K562 (cell line): ENCODE measurements around the gene KCTD7. TPM values are rescaled to one million over a fixed set of nuclear protein-coding genes. Genes with fewer than 3 reads are reported as not detected.
A peak's percentile ranks its signal among the peaks of the same experiment; 100 is the strongest.

Source experiments
- ATAC-seq: fragments of 200-7000 bp; cut with Tn5 transposase; 3 replicates; pipeline ENCODE4 v1.9.1; 2020; ENCODE audit warnings: moderate library complexity
- BruUV-seq: library from RNA; stranded (reverse); fragments of 400-500 nt; replicated peaks from 2 replicates; lab custom pipeline; 2021; lab: Mats Ljungman, UMichigan
- CTCF ChIA-PET: fragments of 300-600 bp; formaldehyde crosslinking; extraction: SDS; loops from one replicate; lab custom pipeline; 2021; ENCODE audit warnings: low intra/inter-chr PET ratio; lab: Yijun Ruan, JAX
- POLR2A ChIA-PET: fragments of 300-600, 350-650 bp; sonication (Branson Sonifier 250); formaldehyde crosslinking; extraction: SDS; loops from one replicate; lab custom pipeline; 2021; ENCODE audit warnings: antibody characterized with exemption, inconsistent platforms; lab: Yijun Ruan, JAX
- DNase-seq, 4 experiments: peaks; one replicate each; pipeline versions ENCODE4 v3.0.0 to v3.0.0-alpha.2; 2011 to 2018; ENCODE audit warnings: low spot score in 3 of 4, mixed read lengths in 3 of 4; ENCODE audit errors: extremely low read depth in 1 of 4
- FAIRE-seq: peaks from 2 replicates; lab custom pipeline; 2011; peaks lifted over from hg19 to GRCh38; lab: Jason Lieb, UNC
- H2AFZ ChIP-seq: 2 replicates; pipeline ENCODE4 v1.6.0; 2011; ENCODE audit warnings: low read depth, low read length, control low read depth, inconsistent platforms
- H3K27ac ChIP-seq: fragments of 200-600 bp; 3 replicates; pipeline ENCODE4 v1.8.0; 2011; ENCODE audit warnings: low read depth, mild to moderate bottlenecking, control low read depth, inconsistent platforms, low read length, moderate library complexity, mixed read lengths; ENCODE audit errors: extremely low read depth
- H3K27me3 ChIP-seq, 2 experiments: fragments of 300-600 bp in 1 of 2; 2 replicates in 1 of 2; 3 replicates in 1 of 2; pipeline versions ENCODE4 v1.6.0 to v1.8.0; 2011; ENCODE audit warnings: inconsistent platforms in 2 of 2, low read length in 2 of 2, mild to moderate bottlenecking in 1 of 2, mixed read lengths in 1 of 2, moderate library complexity in 1 of 2; ENCODE audit not compliant: control insufficient read depth in 2 of 2, insufficient read depth in 2 of 2
- H3K36me3 ChIP-seq: fragments of 300-600 bp; 3 replicates; pipeline ENCODE4 v1.8.0; 2011; ENCODE audit warnings: mild to moderate bottlenecking, low read length, inconsistent platforms; ENCODE audit not compliant: control insufficient read depth, insufficient read depth
- H3K4me1 ChIP-seq, 2 experiments: fragments of 200-600 bp in 1 of 2; replicated peaks in 1 of 2; 2 replicates in 1 of 2; 3 replicates in 1 of 2; pipeline versions ENCODE4 v1.5.1 to v1.8.0; 2011; ENCODE audit warnings: inconsistent platforms in 2 of 2, low read length in 2 of 2, mild to moderate bottlenecking in 1 of 2, mixed read lengths in 1 of 2, moderate library complexity in 1 of 2; ENCODE audit not compliant: control insufficient read depth in 2 of 2, insufficient read depth in 2 of 2
- H3K4me2 ChIP-seq: 2 replicates; pipeline ENCODE4 v1.6.1; 2011; ENCODE audit warnings: low read length, control low read depth, inconsistent platforms, mixed read lengths; ENCODE audit not compliant: insufficient read depth
- H3K4me3 ChIP-seq: fragments of 200-600 bp; sonication (generic), shearing (Covaris generic); 2 replicates; pipeline ENCODE4 v1.5.1; 2016; ENCODE audit warnings: control low read depth, inconsistent platforms
- H3K79me2 ChIP-seq: fragments of 200-600 bp; 3 replicates; pipeline ENCODE4 v1.8.0; 2011; ENCODE audit warnings: low read length, inconsistent platforms; ENCODE audit not compliant: control insufficient read depth, insufficient read depth
- H3K9ac ChIP-seq, 2 experiments: 2 replicates each; pipeline versions ENCODE4 v1.6.0 to v1.6.1; 2011; ENCODE audit warnings: low read depth in 2 of 2, low read length in 2 of 2, control low read depth in 1 of 2, inconsistent platforms in 1 of 2, mild to moderate bottlenecking in 1 of 2, mixed read lengths in 1 of 2; ENCODE audit not compliant: insufficient read depth in 1 of 2
- H3K9me1 ChIP-seq: one replicate; pipeline ENCODE4 v1.6.0; 2011; ENCODE audit warnings: inconsistent platforms, mild to moderate bottlenecking, low read length, moderate library complexity; ENCODE audit not compliant: control insufficient read depth, insufficient read depth
- H3K9me3 ChIP-seq: replicated peaks from 2 replicates; pipeline ENCODE4 v1.5.1; 2011; ENCODE audit warnings: low read depth, low read length, inconsistent platforms; ENCODE audit not compliant: control insufficient read depth, insufficient read depth
- H4K20me1 ChIP-seq: replicated peaks from 2 replicates; pipeline ENCODE4 v1.6.1; 2011; ENCODE audit warnings: low read length, inconsistent platforms, mixed read lengths; ENCODE audit not compliant: control insufficient read depth, insufficient read depth
- DPF2 ChIP-seq: fragments of 450-650 bp; IDR thresholded peaks from 2 replicates; pipeline ENCODE4 v1.6.1; 2016
- HNRNPUL1 ChIP-seq: fragments of 200-400 bp; formaldehyde crosslinking; IDR thresholded peaks from 2 replicates; pipeline ENCODE4 v1.6.1; 2017; ENCODE audit warnings: low read length
- MAFK ChIP-seq: IDR thresholded peaks from 2 replicates; pipeline ENCODE4 v1.6.1; 2011; ENCODE audit warnings: low read length, improper control_type of control experiment
- MCM7 ChIP-seq, 2 experiments: fragments of 450-650 bp; IDR thresholded peaks; 2 replicates each; pipeline ENCODE4 v1.6.1; 2016 to 2018
- NCOA1 ChIP-seq: fragments of 450-650 bp; IDR thresholded peaks from 2 replicates; pipeline ENCODE4 v1.6.1; 2016; ENCODE audit warnings: low read depth
- TARDBP ChIP-seq: fragments of 450-650 bp; IDR thresholded peaks from 2 replicates; pipeline ENCODE4 v1.6.1; 2016
- THRAP3 ChIP-seq: fragments of 450-650 bp; IDR thresholded peaks from 2 replicates; pipeline ENCODE4 v1.6.1; 2016; ENCODE audit warnings: mild to moderate bottlenecking, inconsistent platforms, borderline replicate concordance
- ZBTB1 ChIP-seq: sonication (generic); formaldehyde crosslinking; IDR thresholded peaks from 2 replicates; pipeline ENCODE4 v1.8.1; 2023; ENCODE audit warnings: missing genetic modification reagents, low read depth, mild to moderate bottlenecking, borderline replicate concordance
- ZNF217 ChIP-seq: sonication (generic); formaldehyde crosslinking; IDR thresholded peaks from 2 replicates; pipeline ENCODE4 v1.8.0; 2022; ENCODE audit warnings: mild to moderate bottlenecking, missing genetic modification reagents
- ZNF695 ChIP-seq: fragments of 450-650 bp; formaldehyde crosslinking; IDR thresholded peaks from 2 replicates; pipeline ENCODE4 v1.4.0; 2020; ENCODE audit warnings: mild to moderate bottlenecking, moderate library complexity
- WGBS: fragments of 100-300 bp; shearing (Covaris generic); methylation state at CpG from one replicate; pipeline ENCODE4 v1.1.6; 2016; ENCODE audit warnings: low coverage, mixed read lengths; ENCODE audit not compliant: insufficient coverage; ENCODE audit errors: missing lambda C conversion rate; 5-methylcytosine and 5-hydroxymethylcytosine counted together
- in situ Hi-C: fragments of 300-500 bp; cut with MboI; formaldehyde crosslinking; loops from 4 replicates; pipeline ENCODE4 v1.15.0; 2018; ENCODE audit warnings: inconsistent platforms, mixed read lengths
- intact Hi-C: fragments of 100-400 bp; cut with micrococcal nuclease; formaldehyde crosslinking; loops from 2 replicates; pipeline ENCODE4 v1.14.2; 2022
- polyA plus RNA-seq, 8 experiments: library from polyadenylated mRNA; depleted of rRNA in 4 of 8; stranded (reverse) in 5 of 8; unstranded in 3 of 8; fragments of >200 nt; fragmentation: Nextera tagmentation in 2 of 8; fragmentation: Illumina TruSeq in 1 of 8; extraction: Ambion mirVana in 2 of 8; extraction: Trizol in 1 of 8; gene quantifications; 2 replicates each; pipeline versions ENCODE4 v1.2.1 to v1.2.3, GENCODE V29; 2011 to 2014; ENCODE audit warnings: inconsistent platforms in 1 of 8, missing spikeins in 1 of 8
- total RNA-seq, 7 experiments: library from RNA; depleted of rRNA in 6 of 7; stranded (reverse); fragments of >200 nt in 6 of 7; fragmentation: Illumina TruSeq in 2 of 7; extraction: Trizol in 2 of 7; gene quantifications; 2 replicates each; pipeline versions ENCODE4 v1.2.1 to v1.2.3, GENCODE V29; 2011 to 2021; ENCODE audit warnings: low replicate concordance in 1 of 7
- TF ChIP-seq, protein P1 (sequence below): fragments of 250-450 bp; sonication (Bioruptor Pico); IDR thresholded peaks from 2 replicates; pipeline ENCODE4 v1.4.0; 2020
- TF ChIP-seq, protein P2 (sequence below): fragments of 450-650 bp; formaldehyde crosslinking; IDR thresholded peaks from 2 replicates; pipeline ENCODE4 v1.4.0; 2020; ENCODE audit warnings: mild to moderate bottlenecking
- TF ChIP-seq, protein P3 (sequence below): fragments of 250-450 bp; sonication (Bioruptor Pico); IDR thresholded peaks from 2 replicates; pipeline ENCODE4 v1.6.1; 2021; ENCODE audit warnings: mild to moderate bottlenecking

Gene KCTD7
- total and polyA plus RNA-seq, 9 of the 15 experiments (the other 6 are each of a cell fraction or from before 2014, with no cell fraction given), result 1.5 to 26.0 (median 9.0) TPM

DNA sequence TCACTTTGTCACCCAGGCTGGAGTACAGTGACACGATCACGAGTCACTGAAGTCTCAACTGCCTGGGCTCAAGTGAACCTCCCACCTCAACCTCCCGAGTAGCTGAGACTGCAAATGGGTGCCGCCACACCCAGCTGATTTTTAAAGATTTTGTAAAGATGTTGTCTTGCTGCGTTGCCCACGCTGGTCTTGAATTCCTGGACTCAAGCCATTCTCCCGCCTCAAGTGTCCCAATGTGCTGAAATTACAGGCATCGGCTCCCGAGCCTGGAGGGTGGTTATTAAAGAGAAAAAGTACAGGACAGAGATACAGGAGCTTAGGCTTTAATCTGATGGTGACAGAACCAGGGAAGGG is 55.1 kb downstream of the KCTD7 start:
- no peak overlapping the region for H2AFZ ChIP-seq
- peaks cover 5% of the 10 kb centered on the region; the same call in 1 of the 2 replicates for H4K20me1 ChIP-seq
- H3K9me1 ChIP-seq, result no peaks in the 10 kb centered on the region
- WGBS, result 47% methylated on average over 7 of the region's 9 CpGs
- H3K4me3 ChIP-seq, result no peak overlapping the region
- in situ Hi-C loops, result no loop called here
- H3K36me3 ChIP-seq, result peaks cover 4% of the 10 kb centered on the region; the same call in 2 of the 3 replicates
- DNase-seq, result peak in 1 of 4 experiments; percentile 39
- BruUV-seq, result no TSS peak
- no peak for TF ChIP-seq THRAP3
- no peak for TF ChIP-seq DPF2
- TF ChIP-seq MAFK, result no peak
- no peak for TF ChIP-seq ZNF217 (CRISPR knock-in tag)
- no peak for TF ChIP-seq ZBTB1 (CRISPR knock-in tag)
- no peak for TF ChIP-seq ZNF695 (CRISPR knock-in tag)
- no peak for TF ChIP-seq NCOA1
- no peak for TF ChIP-seq MCM7 (IDR thresholded peaks at IDR 0.05)
- TF ChIP-seq HNRNPUL1, result no peak
- TF ChIP-seq TARDBP, result no peak
- TF ChIP-seq, protein P1, sequence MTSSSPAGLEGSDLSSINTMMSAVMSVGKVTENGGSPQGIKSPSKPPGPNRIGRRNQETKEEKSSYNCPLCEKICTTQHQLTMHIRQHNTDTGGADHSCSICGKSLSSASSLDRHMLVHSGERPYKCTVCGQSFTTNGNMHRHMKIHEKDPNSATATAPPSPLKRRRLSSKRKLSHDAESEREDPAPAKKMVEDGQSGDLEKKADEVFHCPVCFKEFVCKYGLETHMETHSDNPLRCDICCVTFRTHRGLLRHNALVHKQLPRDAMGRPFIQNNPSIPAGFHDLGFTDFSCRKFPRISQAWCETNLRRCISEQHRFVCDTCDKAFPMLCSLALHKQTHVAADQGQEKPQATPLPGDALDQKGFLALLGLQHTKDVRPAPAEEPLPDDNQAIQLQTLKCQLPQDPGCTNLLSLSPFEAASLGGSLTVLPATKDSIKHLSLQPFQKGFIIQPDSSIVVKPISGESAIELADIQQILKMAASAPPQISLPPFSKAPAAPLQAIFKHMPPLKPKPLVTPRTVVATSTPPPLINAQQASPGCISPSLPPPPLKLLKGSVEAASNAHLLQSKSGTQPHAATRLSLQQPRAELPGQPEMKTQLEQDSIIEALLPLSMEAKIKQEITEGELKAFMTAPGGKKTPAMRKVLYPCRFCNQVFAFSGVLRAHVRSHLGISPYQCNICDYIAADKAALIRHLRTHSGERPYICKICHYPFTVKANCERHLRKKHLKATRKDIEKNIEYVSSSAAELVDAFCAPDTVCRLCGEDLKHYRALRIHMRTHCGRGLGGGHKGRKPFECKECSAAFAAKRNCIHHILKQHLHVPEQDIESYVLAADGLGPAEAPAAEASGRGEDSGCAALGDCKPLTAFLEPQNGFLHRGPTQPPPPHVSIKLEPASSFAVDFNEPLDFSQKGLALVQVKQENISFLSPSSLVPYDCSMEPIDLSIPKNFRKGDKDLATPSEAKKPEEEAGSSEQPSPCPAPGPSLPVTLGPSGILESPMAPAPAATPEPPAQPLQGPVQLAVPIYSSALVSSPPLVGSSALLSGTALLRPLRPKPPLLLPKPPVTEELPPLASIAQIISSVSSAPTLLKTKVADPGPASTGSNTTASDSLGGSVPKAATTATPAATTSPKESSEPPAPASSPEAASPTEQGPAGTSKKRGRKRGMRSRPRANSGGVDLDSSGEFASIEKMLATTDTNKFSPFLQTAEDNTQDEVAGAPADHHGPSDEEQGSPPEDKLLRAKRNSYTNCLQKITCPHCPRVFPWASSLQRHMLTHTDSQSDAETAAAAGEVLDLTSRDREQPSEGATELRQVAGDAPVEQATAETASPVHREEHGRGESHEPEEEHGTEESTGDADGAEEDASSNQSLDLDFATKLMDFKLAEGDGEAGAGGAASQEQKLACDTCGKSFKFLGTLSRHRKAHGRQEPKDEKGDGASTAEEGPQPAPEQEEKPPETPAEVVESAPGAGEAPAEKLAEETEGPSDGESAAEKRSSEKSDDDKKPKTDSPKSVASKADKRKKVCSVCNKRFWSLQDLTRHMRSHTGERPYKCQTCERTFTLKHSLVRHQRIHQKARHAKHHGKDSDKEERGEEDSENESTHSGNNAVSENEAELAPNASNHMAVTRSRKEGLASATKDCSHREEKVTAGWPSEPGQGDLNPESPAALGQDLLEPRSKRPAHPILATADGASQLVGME, result no peak
- TF ChIP-seq, protein P2, sequence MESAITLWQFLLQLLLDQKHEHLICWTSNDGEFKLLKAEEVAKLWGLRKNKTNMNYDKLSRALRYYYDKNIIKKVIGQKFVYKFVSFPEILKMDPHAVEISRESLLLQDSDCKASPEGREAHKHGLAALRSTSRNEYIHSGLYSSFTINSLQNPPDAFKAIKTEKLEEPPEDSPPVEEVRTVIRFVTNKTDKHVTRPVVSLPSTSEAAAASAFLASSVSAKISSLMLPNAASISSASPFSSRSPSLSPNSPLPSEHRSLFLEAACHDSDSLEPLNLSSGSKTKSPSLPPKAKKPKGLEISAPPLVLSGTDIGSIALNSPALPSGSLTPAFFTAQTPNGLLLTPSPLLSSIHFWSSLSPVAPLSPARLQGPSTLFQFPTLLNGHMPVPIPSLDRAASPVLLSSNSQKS (CRISPR knock-in tag), result no peak
- TF ChIP-seq, protein P3, sequence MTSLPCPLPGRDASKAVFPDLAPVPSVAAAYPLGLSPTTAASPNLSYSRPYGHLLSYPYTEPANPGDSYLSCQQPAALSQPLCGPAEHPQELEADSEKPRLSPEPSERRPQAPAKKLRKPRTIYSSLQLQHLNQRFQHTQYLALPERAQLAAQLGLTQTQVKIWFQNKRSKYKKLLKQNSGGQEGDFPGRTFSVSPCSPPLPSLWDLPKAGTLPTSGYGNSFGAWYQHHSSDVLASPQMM (CRISPR knock-in tag), result no peak
- TF ChIP-seq, all 486 proteins: peak for 0
- CTCF ChIA-PET, result interaction anchor here (0.6 kb wide), 1 partner anchor 399 kb away, joined by 3 read pairs; no protein-coding TSS in a partner anchor
- no peaks in the 10 kb centered on the region for H3K9me3 ChIP-seq
- H3K4me1 ChIP-seq, result peaks cover 20 to 46% of the 10 kb centered on the region in 2 experiments; a peak in 4 of 5 replicates
- FAIRE-seq (no peak), ATAC-seq (no peak)
- POLR2A ChIA-PET, result interaction anchor here (0.6 to 1.4 kb wide), 4 partner anchors 13 to 56 kb away, joined by 3 to 7 read pairs (median 4); partner anchors contain the start of gene KCTD7
- H3K4me2 ChIP-seq, result no peak overlapping the region
- no peak overlapping the region for H3K27ac ChIP-seq
- peaks cover 51% of the 10 kb centered on the region for H3K79me2 ChIP-seq
- intact Hi-C loops, result no loop called here
- H3K9ac ChIP-seq, result peak overlapping the region in 1 of 2 experiments; percentile 32; a peak in 1 of 4 replicates
- H3K27me3 ChIP-seq, result no peaks in the 10 kb centered on the region
